KMS-11 (cell line): ENCODE data around the gene MTMR2.

Source experiments
- H2AFZ ChIP-seq: fragments of 200-600 bp; sonication (generic); 2 replicates; pipeline ENCODE4 v1.6.1; 2016; ENCODE audit warnings: antibody characterized with exemption, mixed run types, low read depth
- H3K27ac ChIP-seq: fragments of 200-600 bp; sonication (generic); 2 replicates; pipeline ENCODE4 v1.6.1; 2016; ENCODE audit warnings: mild to moderate bottlenecking, mixed run types
- H3K27me3 ChIP-seq: fragments of 200-600 bp; sonication (generic); 2 replicates; pipeline ENCODE4 v1.6.1; 2017; ENCODE audit warnings: mild to moderate bottlenecking, low read depth, mixed run types, moderate library complexity; ENCODE audit not compliant: insufficient read depth
- H3K36me3 ChIP-seq: fragments of 200-600 bp; sonication (generic); 2 replicates; pipeline ENCODE4 v1.6.1; 2017; ENCODE audit warnings: mild to moderate bottlenecking, mixed run types; ENCODE audit not compliant: insufficient read depth
- H3K4me1 ChIP-seq: fragments of 200-600 bp; sonication (generic); 2 replicates; pipeline ENCODE4 v1.6.1; 2016; ENCODE audit warnings: mild to moderate bottlenecking, low read depth, mixed run types; ENCODE audit not compliant: poor library complexity, severe bottlenecking
- H3K4me2 ChIP-seq: fragments of 200-600 bp; sonication (generic); 2 replicates; pipeline ENCODE4 v1.7.0; 2016; ENCODE audit warnings: mild to moderate bottlenecking, mixed run types
- H3K4me3 ChIP-seq: fragments of 200-600 bp; sonication (generic); IDR thresholded peaks from 2 replicates; pipeline ENCODE4 v1.6.1; 2017; ENCODE audit warnings: low read depth, low read length, mixed read lengths; ENCODE audit not compliant: insufficient read depth
- H3K79me2 ChIP-seq: fragments of 200-600 bp; sonication (generic); 2 replicates; pipeline ENCODE4 v1.6.1; 2016; ENCODE audit warnings: low read depth, mixed run types; ENCODE audit not compliant: insufficient read depth
- H3K9ac ChIP-seq: fragments of 200-600 bp; sonication (generic); 2 replicates; pipeline ENCODE4 v1.6.1; 2016; ENCODE audit warnings: mild to moderate bottlenecking, mixed run types
- H4K20me1 ChIP-seq: fragments of 200-600 bp; sonication (generic); 2 replicates; pipeline ENCODE4 v1.6.1; 2016; ENCODE audit warnings: mild to moderate bottlenecking, mixed run types; ENCODE audit not compliant: insufficient read depth
- TF ChIP-seq, protein P1 (sequence below): fragments of 200-600 bp; sonication (generic); conservative IDR thresholded peaks from 2 replicates; pipeline ENCODE4 v1.6.1; 2017; ENCODE audit warnings: low read depth, mild to moderate bottlenecking, antibody characterized with exemption, low read length, moderate library complexity, mixed read lengths

The MTMR2 gene

GRCh38 chr11:95832763-95833162 is 91.1 kb downstream of the MTMR2 start:
- H3K36me3 ChIP-seq, result no peaks in the 10 kb centered on the region
- no peak overlapping the region for H2AFZ ChIP-seq
- H3K27ac ChIP-seq, result no peak overlapping the region
- no peaks in the 10 kb centered on the region for H3K79me2 ChIP-seq
- H3K4me2 ChIP-seq, result no peak overlapping the region
- peaks cover 5% of the 10 kb centered on the region for H3K4me1 ChIP-seq
- no peaks in the 10 kb centered on the region for H3K27me3 ChIP-seq
- no peaks in the 10 kb centered on the region for H4K20me1 ChIP-seq
- no peak overlapping the region for H3K4me3 ChIP-seq
- TF ChIP-seq, protein P1, sequence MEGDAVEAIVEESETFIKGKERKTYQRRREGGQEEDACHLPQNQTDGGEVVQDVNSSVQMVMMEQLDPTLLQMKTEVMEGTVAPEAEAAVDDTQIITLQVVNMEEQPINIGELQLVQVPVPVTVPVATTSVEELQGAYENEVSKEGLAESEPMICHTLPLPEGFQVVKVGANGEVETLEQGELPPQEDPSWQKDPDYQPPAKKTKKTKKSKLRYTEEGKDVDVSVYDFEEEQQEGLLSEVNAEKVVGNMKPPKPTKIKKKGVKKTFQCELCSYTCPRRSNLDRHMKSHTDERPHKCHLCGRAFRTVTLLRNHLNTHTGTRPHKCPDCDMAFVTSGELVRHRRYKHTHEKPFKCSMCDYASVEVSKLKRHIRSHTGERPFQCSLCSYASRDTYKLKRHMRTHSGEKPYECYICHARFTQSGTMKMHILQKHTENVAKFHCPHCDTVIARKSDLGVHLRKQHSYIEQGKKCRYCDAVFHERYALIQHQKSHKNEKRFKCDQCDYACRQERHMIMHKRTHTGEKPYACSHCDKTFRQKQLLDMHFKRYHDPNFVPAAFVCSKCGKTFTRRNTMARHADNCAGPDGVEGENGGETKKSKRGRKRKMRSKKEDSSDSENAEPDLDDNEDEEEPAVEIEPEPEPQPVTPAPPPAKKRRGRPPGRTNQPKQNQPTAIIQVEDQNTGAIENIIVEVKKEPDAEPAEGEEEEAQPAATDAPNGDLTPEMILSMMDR, result no peak
- no peak overlapping the region for H3K9ac ChIP-seq

GRCh38 chr11:95831198-95831883 is 92.6 kb downstream of the MTMR2 start:
- H3K27me3 ChIP-seq, result no peaks in the 10 kb centered on the region
- no peak overlapping the region for H2AFZ ChIP-seq
- no peak overlapping the region for H3K27ac ChIP-seq
- H3K4me2 ChIP-seq, result no peak overlapping the region
- H4K20me1 ChIP-seq, result no peaks in the 10 kb centered on the region
- peaks cover 3% of the 10 kb centered on the region for H3K4me1 ChIP-seq
- TF ChIP-seq, protein P1, result no peak
- no peaks in the 10 kb centered on the region for H3K36me3 ChIP-seq
- H3K4me3 ChIP-seq, result no peak overlapping the region
- H3K9ac ChIP-seq, result no peak overlapping the region
- no peaks in the 10 kb centered on the region for H3K79me2 ChIP-seq

DNA sequence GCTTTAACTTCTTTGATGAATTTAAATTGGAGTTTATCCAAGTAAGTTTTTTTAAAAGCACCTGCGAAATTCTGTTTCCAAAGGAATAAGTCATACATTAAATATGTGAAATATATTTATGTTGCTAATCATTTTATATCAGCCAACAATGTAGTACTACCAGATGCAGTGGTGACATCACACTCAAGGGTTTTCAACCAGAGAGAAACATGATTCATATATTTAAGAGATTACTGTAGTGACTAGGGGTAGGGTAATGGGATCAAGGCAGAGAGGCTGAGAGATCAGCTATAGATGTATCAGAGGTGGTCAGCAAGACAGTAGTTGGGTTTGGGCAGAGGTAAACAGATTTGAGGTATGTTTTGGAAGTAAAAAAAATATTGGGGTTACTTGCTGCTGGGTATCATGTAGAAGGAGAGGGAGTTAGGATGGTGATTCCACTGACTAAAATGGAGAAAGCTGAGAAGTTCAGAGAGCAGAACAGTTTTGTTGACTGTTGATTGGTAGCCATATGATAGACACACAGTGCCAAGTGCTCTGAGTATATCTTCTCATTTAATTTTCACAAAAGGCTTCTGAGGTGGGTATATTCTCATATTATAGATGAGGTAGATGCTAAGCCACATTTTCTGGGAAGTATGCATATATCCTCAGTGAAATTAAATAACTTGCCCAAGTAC is 94.2 kb downstream of the MTMR2 start:
- TF ChIP-seq, protein P1, result no peak
- Histone ChIP-seq H3K27me3 (no peaks in the 10 kb centered on the region), H3K27ac (no peak overlapping the region), H3K4me3 (no peak overlapping the region), H4K20me1 (no peaks in the 10 kb centered on the region), H2AFZ (no peak overlapping the region), H3K4me1 (no peaks in the 10 kb centered on the region), H3K9ac (no peak overlapping the region), H3K79me2 (no peaks in the 10 kb centered on the region), H3K4me2 (no peak overlapping the region), H3K36me3 (no peaks in the 10 kb centered on the region)

DNA sequence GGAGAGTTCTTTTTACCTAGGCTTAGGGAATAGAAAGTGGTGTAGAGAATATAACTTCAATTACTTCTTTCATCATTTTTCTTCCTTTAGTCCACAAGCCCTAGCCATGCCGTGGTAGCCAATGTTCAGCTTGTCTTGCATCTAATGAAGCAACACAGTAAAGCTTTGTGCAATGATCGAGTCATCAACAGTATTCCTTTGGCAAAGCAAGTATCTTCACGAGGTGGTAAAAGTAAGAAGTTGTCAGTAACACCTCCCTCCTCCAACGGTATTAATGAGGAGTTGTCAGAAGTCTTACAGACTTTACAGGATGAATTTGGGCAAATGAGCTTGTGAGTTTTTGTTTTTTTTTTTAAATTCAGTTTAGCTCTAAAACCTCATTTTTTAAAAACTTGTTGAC is 96.2 kb downstream of the MTMR2 start:
- no peaks in the 10 kb centered on the region for H3K4me1 ChIP-seq
- no peaks in the 10 kb centered on the region for H3K36me3 ChIP-seq
- H4K20me1 ChIP-seq, result no peaks in the 10 kb centered on the region
- no peak overlapping the region for H3K27ac ChIP-seq
- no peak overlapping the region for H3K4me2 ChIP-seq
- H2AFZ ChIP-seq, result no peak overlapping the region
- H3K9ac ChIP-seq, result no peak overlapping the region
- no peaks in the 10 kb centered on the region for H3K79me2 ChIP-seq
- H3K4me3 ChIP-seq, result no peak overlapping the region
- no peaks in the 10 kb centered on the region for H3K27me3 ChIP-seq
- TF ChIP-seq, protein P1, result no peak
